Chondrocyte (in vitro differentiated cells): ENCODE measurements around the gene EPN2. TPM values are rescaled to one million over a fixed set of nuclear protein-coding genes. Genes with fewer than 3 reads are reported as not detected.

ENCODE experiments used
- DNase-seq: peaks from one replicate; pipeline ENCODE4 v3.0.0; 2021; ENCODE audit warnings: mixed read lengths, low spot score
- H3K27ac Mint-ChIP-seq: one replicate; pipeline ENCODE4 v1.8.0; 2021; ENCODE audit warnings: mild to moderate bottlenecking, moderate library complexity, mixed read lengths; ENCODE audit not compliant: unreplicated experiment
- H3K27me3 Mint-ChIP-seq: 2 replicates; pipeline ENCODE4 v1.8.0; 2021; ENCODE audit warnings: low read depth, mixed read lengths
- H3K36me3 Mint-ChIP-seq: 2 replicates; pipeline ENCODE4 v1.8.0; 2021; ENCODE audit warnings: low read depth, mixed read lengths
- H3K4me1 Mint-ChIP-seq: 2 replicates; pipeline ENCODE4 v1.8.0; 2021; ENCODE audit warnings: low read depth, mild to moderate bottlenecking, mixed read lengths
- H3K4me3 Mint-ChIP-seq: one replicate; pipeline ENCODE4 v1.8.0; 2021; ENCODE audit warnings: mild to moderate bottlenecking, moderate library complexity, mixed read lengths; ENCODE audit not compliant: unreplicated experiment
- H3K9me3 Mint-ChIP-seq: 2 replicates; pipeline ENCODE4 v1.8.0; 2021; ENCODE audit warnings: low read depth, mixed read lengths
- CTCF ChIP-seq: fragments of 200-600 bp; sonication (generic); IDR thresholded peaks from 2 replicates; pipeline ENCODE4 v1.5.0; 2021; ENCODE audit warnings: antibody characterized with exemption, mild to moderate bottlenecking, moderate library complexity
- total RNA-seq: library from RNA; stranded (reverse); gene quantifications from 3 replicates; pipeline ENCODE4 v1.2.1, GENCODE V29; 2021

Gene EPN2
- total RNA-seq, 1 donor from 2014 or later, result 37.8 TPM

- DNase-seq, result no peak
- Mint-ChIP-seq H3K4me3 (no peak overlapping the region), H3K9me3 (no peaks in the 10 kb centered on the region), H3K4me1 (peaks cover 46% of the 10 kb centered on the region), H3K36me3 (no peaks in the 10 kb centered on the region), H3K27me3 (no peaks in the 10 kb centered on the region), H3K27ac (no peak overlapping the region)
- TF ChIP-seq CTCF, result no peak
Measured at GRCh38 chr17:19345067-19345460, 107.9 kb downstream of the EPN2 start.

- no peaks in the 10 kb centered on the region for H3K9me3 Mint-ChIP-seq
- H3K4me1 Mint-ChIP-seq, result peaks cover 45% of the 10 kb centered on the region
- H3K4me3 Mint-ChIP-seq, result no peak overlapping the region
- H3K27ac Mint-ChIP-seq, result no peak overlapping the region
- no peak for TF ChIP-seq CTCF
- H3K27me3 Mint-ChIP-seq, result no peaks in the 10 kb centered on the region
- peak; percentile 47 for DNase-seq
- no peaks in the 10 kb centered on the region for H3K36me3 Mint-ChIP-seq
Measured at GRCh38 chr17:19345486-19346350, 108.6 kb downstream of the EPN2 start.

GRCh38 chr17:19346351-19347255 lies 109.4 kb downstream of the EPN2 start:
- Mint-ChIP-seq H3K27me3 (no peaks in the 10 kb centered on the region), H3K36me3 (no peaks in the 10 kb centered on the region), H3K4me3 (no peak overlapping the region), H3K9me3 (no peaks in the 10 kb centered on the region), H3K4me1 (peaks cover 42% of the 10 kb centered on the region), H3K27ac (peak overlapping the region; percentile 95)
- DNase-seq, result peak; percentile 89
- no peak for TF ChIP-seq CTCF

GRCh38 chr17:19347323-19348080 lies 110.3 kb downstream of the EPN2 start:
- Mint-ChIP-seq H3K27ac (peak overlapping the region; percentile 95), H3K4me3 (no peak overlapping the region), H3K27me3 (no peaks in the 10 kb centered on the region), H3K9me3 (no peaks in the 10 kb centered on the region), H3K4me1 (peaks cover 36% of the 10 kb centered on the region), H3K36me3 (no peaks in the 10 kb centered on the region)
- DNase-seq, result peak; percentile 70
- TF ChIP-seq CTCF, result no peak
